Lower leg skin (tissue), 4 donors: ENCODE data around the gene SP100. TPM values are rescaled to one million over a fixed set of nuclear protein-coding genes. Genes with fewer than 3 reads are reported as not detected.

Experiments
- DNase-seq, 2 donors: peaks; one replicate each; pipeline ENCODE4 v3.0.0-alpha.2; 2019; ENCODE audit warnings: low spot score in 2 of 2
- H3K4me3 ChIP-seq: fragments of 200-600 bp; sonication (generic); 2 replicates; pipeline ENCODE4 v1.5.1; 2017; ENCODE audit warnings: mild to moderate bottlenecking, low read depth; ENCODE audit not compliant: poor library complexity, severe bottlenecking
- CTCF ChIP-seq, 3 donors: fragments of 450-650 bp; IDR thresholded peaks; one replicate each; pipeline ENCODE4 v1.5.1; 2016; ENCODE audit warnings: antibody characterized with exemption in 3 of 3, mild to moderate bottlenecking in 3 of 3, moderate library complexity in 2 of 3
- POLR2A ChIP-seq, 2 donors: fragments of 450-650 bp; IDR thresholded peaks; one replicate each; pipeline ENCODE4 v1.6.1; 2016 to 2017; ENCODE audit warnings: antibody characterized with exemption in 2 of 2, mild to moderate bottlenecking in 1 of 2, moderate library complexity in 1 of 2
- WGBS, 2 donors: methylation state at CpG; one replicate each; pipeline ENCODE4 v1.1.5; 2018; 5-methylcytosine and 5-hydroxymethylcytosine counted together
- intact Hi-C: fragments of 100-400 bp; cut with DNase I; formaldehyde crosslinking; loops from one replicate; pipeline ENCODE4 v1.15.0; 2023; ENCODE audit warnings: low total_unique reads
- total RNA-seq, 4 donors: library from RNA; depleted of rRNA; stranded (reverse); fragments of >200 nt; gene quantifications; one replicate each; pipeline ENCODE4 v1.1.0, GENCODE V29; 2016

The SP100 gene
- total RNA-seq, 4 donors from 2014 or later: 48.1 to 74.6 (median 58.1) TPM

- H3K4me3 ChIP-seq: no peak overlapping the region
- intact Hi-C loops: no loop called here
- DNase-seq: no peak
- TF ChIP-seq POLR2A (IDR thresholded peaks at IDR 0.05) (no peak), CTCF (IDR thresholded peaks at IDR 0.05) (no peak)
- WGBS, 2 donors: 77 to 96% methylated on average over 2 of the region's 2 CpGs
Observed at GRCh38 chr2:230569298-230569697, 153.3 kb downstream of the SP100 start.

DNA sequence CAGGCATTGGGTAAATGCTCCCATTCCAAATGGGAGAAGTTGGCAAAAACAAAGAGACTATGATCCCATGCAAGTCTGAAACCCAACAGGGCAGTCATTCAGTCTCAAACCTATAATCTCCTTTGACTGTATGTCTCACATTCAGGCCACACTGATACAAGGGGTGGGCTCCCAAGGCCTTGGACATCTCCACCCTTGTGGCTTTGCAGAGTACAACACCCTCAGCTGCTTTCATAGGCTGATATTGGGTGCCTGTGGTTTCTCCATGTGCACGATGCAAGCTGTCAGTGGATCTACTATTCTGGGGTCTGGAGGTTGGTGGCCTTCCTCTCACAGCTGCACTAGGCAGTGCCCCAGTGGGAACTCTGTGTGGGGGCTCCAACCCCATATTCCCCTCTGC is 155.0 kb downstream of the SP100 start:
- TF ChIP-seq POLR2A (IDR thresholded peaks at IDR 0.05): no peak
- TF ChIP-seq CTCF (IDR thresholded peaks at IDR 0.05): no peak
- intact Hi-C loops: no loop called here
- no peak for DNase-seq
- H3K4me3 ChIP-seq: no peak overlapping the region
- 90 to 92% methylated on average over 1 of the region's 1 CpG for WGBS, 2 donors

DNA sequence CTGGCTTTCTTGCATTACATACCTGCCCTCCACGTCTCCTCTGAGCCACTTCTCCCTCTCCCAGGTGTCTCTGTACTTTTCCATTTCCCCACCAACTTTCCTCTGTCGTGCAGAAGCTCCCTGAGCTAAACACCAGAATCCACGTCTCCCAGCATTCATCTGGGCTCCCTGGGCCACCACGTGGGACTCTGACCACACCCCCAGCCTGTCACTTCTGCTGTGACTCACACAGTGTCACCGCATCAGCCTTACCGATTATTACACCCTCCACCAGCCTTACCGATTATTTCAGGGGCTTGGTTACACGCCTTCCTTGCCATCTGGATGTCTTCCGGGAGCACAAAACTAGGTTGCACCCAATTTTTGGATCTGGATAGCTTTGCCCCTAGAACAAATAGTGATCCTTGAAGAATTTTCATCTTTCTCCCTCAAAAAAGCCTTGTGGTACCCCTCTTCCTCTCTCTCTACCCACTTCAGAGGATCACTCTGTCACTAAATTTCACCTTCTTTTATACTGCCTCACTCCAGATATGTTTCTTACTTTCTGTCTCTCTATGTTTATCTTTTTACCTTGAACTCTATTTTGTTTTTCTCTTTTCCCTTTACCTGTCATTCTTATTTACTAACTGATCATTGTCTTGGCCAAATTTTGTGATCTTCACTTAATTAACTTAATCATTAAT is 159.8 kb downstream of the SP100 start:
- no peak overlapping the region for H3K4me3 ChIP-seq
- intact Hi-C loops: no loop called here
- 72 to 79% methylated on average over 9 of the region's 9 CpGs for WGBS, 2 donors
- no peak for TF ChIP-seq POLR2A (IDR thresholded peaks at IDR 0.05)
- no peak for TF ChIP-seq CTCF (IDR thresholded peaks at IDR 0.05)
- DNase-seq: no peak

DNA sequence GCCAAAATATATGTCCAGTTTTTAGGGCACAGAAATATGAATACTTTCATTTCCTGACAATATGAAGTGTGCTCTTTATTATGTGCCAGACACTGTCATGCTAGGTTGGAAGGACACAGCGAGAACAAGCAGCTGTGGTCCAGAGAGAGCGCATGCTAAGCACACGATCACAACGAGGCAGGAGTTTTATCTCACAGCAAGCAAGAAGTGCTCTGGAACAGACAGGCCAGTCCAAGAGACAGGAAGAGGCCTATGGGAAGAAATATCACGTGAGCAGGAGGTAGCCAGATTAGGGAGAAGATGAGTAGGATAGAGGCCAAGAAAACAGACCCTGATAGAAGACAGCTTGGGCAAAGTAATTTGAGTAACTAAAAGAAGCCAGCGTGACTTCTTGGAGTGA is 161.1 kb downstream of the SP100 start:
- WGBS, 2 donors: 64 to 79% methylated on average over 6 of the region's 6 CpGs
- no peak overlapping the region for H3K4me3 ChIP-seq
- TF ChIP-seq CTCF (IDR thresholded peaks at IDR 0.05) (no peak), POLR2A (IDR thresholded peaks at IDR 0.05) (no peak)
- DNase-seq: no peak
- intact Hi-C loops: no loop called here

DNA sequence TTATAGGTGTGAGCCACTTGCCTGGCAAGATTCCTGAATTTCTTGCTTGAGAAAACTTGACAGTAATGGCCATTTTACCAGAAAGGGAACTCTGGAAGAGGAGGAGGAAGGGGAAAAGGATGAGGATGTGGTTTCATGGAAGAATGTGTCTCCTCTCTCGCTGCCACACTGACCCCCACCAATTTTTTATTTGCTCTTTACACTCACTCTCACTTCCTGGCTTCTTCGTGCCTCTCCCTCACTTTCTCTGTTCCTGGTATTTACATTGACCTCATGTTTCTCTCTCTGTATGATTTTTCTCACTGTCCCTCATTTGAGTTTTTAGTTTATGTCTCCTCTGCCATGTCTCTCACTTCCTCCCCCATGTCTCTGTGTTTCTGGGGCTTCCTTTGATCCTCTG is 162.1 kb downstream of the SP100 start:
- intact Hi-C loops: no loop called here
- WGBS, 2 donors: 36 to 40% methylated on average over 2 of the region's 2 CpGs
- no peak overlapping the region for H3K4me3 ChIP-seq
- no peak for DNase-seq
- TF ChIP-seq CTCF (IDR thresholded peaks at IDR 0.05): no peak
- no peak for TF ChIP-seq POLR2A (IDR thresholded peaks at IDR 0.05)

DNA sequence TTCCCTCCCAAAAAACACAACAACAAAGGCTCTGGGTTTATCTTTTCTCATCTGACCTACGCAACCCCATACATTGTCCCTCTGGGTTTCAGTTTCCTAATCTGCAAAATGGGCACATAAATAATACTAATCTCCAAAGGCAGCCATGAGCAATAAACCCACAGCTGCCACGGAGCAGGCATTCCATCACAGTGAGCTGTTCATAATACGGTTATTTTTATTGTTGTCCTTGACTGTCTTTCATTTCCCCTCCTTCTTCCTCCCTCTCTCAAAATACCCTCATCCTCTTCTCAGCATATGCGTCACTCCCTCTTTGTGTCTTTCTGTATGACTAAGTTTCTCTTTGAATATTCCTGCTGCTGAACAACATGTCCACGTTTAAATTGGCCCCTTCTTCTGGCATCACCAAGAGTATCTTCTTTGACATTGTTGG is 166.9 kb downstream of the SP100 start:
- no peak for DNase-seq
- WGBS, 2 donors: 75 to 81% methylated on average over 5 of the region's 5 CpGs
- no peak for TF ChIP-seq POLR2A (IDR thresholded peaks at IDR 0.05)
- no peak for TF ChIP-seq CTCF (IDR thresholded peaks at IDR 0.05)
- H3K4me3 ChIP-seq: no peak overlapping the region
- intact Hi-C loops: no loop called here
